SH-SY5Y (cell line): ENCODE results near the gene EFCAB6.

Source experiments
- GATA2 ChIP-seq: IDR thresholded peaks from 2 replicates; pipeline ENCODE4 v1.6.1; 2011; ENCODE audit warnings: mild to moderate bottlenecking, low read depth, low read length
- GATA3 ChIP-seq: IDR thresholded peaks from 2 replicates; pipeline ENCODE4 v1.6.1; 2011; ENCODE audit warnings: low read depth, mild to moderate bottlenecking, low read length, moderate library complexity

- TF ChIP-seq GATA2 (no peak), GATA3 (no peak)
These were observed 240.9 kb downstream of the EFCAB6 start for GRCh38 chr22:43571181-43571580.
